Left hindlimb (tissue), 1 donor: ENCODE measurements around the gene NPAS2.

Experiments used
- DNase-seq: peaks from one replicate; pipeline ENCODE4 v3.0.0-alpha.2; 2018

Gene NPAS2

GRCh38 chr2:100887713-100888495 is 68.0 kb downstream of the NPAS2 start:
- DNase-seq, result no peak

- DNase-seq, result no peak
These were observed 68.7 kb downstream of the NPAS2 start for GRCh38 chr2:100888601-100889000.

- no peak for DNase-seq
These were observed 69.3 kb downstream of the NPAS2 start for GRCh38 chr2:100889286-100889685.

GRCh38 chr2:100891906-100892642 is 72.1 kb downstream of the NPAS2 start:
- DNase-seq, result no peak

- DNase-seq, result no peak
These were observed 73.6 kb downstream of the NPAS2 start for GRCh38 chr2:100893392-100894104.

GRCh38 chr2:100894105-100894795 is 74.3 kb downstream of the NPAS2 start:
- no peak for DNase-seq

- no peak for DNase-seq
These were observed 74.8 kb downstream of the NPAS2 start for GRCh38 chr2:100894796-100895156.

- DNase-seq, result no peak
These were observed 75.5 kb downstream of the NPAS2 start for GRCh38 chr2:100895402-100895801.

- no peak for DNase-seq
These were observed 76.2 kb downstream of the NPAS2 start for GRCh38 chr2:100895934-100896685.

- no peak for DNase-seq
These were observed 78.2 kb downstream of the NPAS2 start for GRCh38 chr2:100898035-100898665.

GRCh38 chr2:100900156-100900795 is 80.3 kb downstream of the NPAS2 start:
- DNase-seq, result no peak

GRCh38 chr2:100902817-100903405 is 83.0 kb downstream of the NPAS2 start:
- DNase-seq, result no peak

- DNase-seq, result no peak
These were observed 83.8 kb downstream of the NPAS2 start for GRCh38 chr2:100903534-100904258.

- DNase-seq, result no peak
These were observed 85.3 kb downstream of the NPAS2 start for GRCh38 chr2:100905132-100905805.

GRCh38 chr2:100906131-100906530 is 86.2 kb downstream of the NPAS2 start:
- DNase-seq, result no peak

GRCh38 chr2:100906679-100907078 is 86.7 kb downstream of the NPAS2 start:
- no peak for DNase-seq

GRCh38 chr2:100907832-100908231 is 87.9 kb downstream of the NPAS2 start:
- DNase-seq, result no peak

GRCh38 chr2:100909534-100910081 is 89.7 kb downstream of the NPAS2 start:
- no peak for DNase-seq

GRCh38 chr2:100910111-100910510 is 90.2 kb downstream of the NPAS2 start:
- no peak for DNase-seq
